Measurements from ENCODE around the gene TSPAN32.
"Not testable (repeated sequence)": the region's sequence is repeated elsewhere in the genome, so short reads cannot be mapped to it uniquely, and the experiment has no call there.

The TSPAN32 gene

DNA sequence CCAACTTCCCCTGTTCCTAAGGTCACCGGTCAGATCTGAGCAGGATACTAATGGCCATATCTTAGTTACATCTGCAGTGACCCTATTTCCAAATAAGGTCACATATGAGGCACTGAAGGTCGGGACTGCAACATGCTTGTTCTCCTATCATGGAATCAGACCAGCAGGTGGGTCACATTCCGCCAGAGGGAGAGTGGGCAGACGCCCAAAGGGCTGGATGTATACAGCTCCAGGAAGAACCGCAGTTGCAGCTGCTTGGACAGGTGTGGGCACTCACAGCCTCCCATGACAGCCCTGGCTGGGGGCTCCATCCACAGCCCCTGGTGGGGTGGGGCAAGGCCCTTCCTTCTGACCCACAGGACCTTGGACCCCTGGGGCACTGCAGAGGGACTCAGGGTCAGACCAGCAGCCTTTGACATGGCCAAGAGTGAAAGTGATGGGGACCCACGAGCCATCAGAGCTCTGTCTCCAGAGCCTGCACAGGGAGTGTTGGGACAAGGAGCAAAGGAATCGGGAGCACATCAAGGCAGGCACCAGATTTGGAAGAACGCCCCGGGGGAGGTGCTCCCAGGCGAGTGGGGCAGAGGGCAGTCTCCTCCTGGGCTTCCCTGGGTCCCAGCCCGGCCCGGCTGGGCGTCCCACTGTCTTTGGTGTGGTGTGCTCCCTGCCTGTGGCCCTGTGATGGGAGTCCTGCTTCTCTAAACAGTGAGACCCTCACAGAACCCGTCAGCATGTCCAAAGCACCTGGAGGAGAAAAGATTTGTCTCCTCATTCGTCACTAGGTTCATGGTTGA lies 62.0 kb downstream of the TSPAN32 start:
- no peak for TF ChIP-seq L3MBTL2 (conservative IDR thresholded peaks at IDR 0.05)
- no peak for TF ChIP-seq NFRKB (IDR thresholded peaks at IDR 0.05)
- TF ChIP-seq PKNOX1 (IDR thresholded peaks at IDR 0.05) = no peak
- no peak for TF ChIP-seq BHLHE40 (IDR thresholded peaks at IDR 0.05; ENCODE audit: borderline replicate concordance)
- no peak for TF ChIP-seq ARNT (IDR thresholded peaks at IDR 0.05)
- no peak for TF ChIP-seq ZNF384 (IDR thresholded peaks at IDR 0.05)
- no peak for TF ChIP-seq ELF4 (IDR thresholded peaks at IDR 0.05)
- no peak for TF ChIP-seq FOXM1 (IDR thresholded peaks at IDR 0.05; ENCODE audit: borderline replicate concordance)
- CTCF ChIA-PET = no interaction called here
- POLR2A ChIA-PET = no interaction called here
- no peak for DNase-seq (ENCODE audit: extremely low spot score)

DNA sequence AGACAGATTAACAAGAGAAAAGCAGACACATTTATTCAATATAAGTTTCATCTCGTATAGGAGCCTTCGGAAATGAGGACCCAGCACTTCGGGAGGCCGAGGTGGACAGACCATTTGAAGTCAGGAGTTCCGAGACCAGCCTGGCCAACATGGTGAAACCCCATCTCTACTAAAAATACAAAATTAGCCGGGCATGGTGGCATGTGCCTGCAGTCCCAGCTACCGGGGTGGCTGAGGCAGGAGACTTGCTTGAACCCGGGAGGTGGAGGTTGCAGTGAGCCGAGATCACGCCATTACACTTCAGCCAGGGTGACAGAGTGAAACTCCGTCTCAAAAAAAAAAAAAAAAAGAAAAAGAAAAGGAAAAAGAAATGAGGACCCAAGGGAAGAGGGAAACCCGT lies 62.6 kb downstream of the TSPAN32 start:
- POLR2A ChIA-PET; DNase-seq (ENCODE audit: extremely low spot score); CTCF ChIA-PET: not testable (repeated sequence)

DNA sequence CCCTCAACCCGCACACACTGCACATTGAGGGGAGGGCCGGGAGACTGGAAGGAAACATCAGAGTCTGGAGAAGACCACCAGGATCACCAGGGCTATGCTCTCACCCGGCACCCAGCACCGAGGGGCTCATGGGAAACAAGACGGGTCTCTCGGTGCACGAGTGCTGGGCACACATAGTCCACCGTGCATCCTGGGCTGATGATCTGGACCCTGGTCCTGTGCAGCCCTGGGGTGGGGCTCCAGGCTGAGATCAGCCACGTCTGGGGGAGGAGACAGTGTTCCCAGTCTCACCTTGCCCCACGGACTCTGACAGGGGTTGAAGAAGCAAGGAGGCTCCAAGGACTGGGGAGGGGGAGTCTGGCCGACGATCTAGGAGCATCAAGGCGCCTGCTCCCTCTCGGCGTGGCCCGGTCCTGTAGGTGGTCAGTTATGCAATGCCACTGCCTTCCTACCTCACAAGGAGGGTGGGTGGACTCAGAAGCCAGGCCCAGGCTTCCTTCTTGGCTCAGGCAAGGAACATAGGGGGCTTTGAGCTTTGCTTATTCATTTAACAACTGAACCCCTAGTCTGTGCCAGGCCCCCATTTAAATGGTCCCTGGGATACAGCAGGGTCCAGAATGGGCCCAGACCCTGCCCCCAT lies 63.9 kb downstream of the TSPAN32 start:
- ChIA-PET POLR2A (no interaction called here), CTCF (no interaction called here)
- DNase-seq (ENCODE audit: extremely low spot score) = no peak
- TF ChIP-seq ELF4 (IDR thresholded peaks at IDR 0.05) (no peak), L3MBTL2 (conservative IDR thresholded peaks at IDR 0.05) (no peak), NFRKB (IDR thresholded peaks at IDR 0.05) (no peak), ZNF384 (IDR thresholded peaks at IDR 0.05) (no peak), BHLHE40 (IDR thresholded peaks at IDR 0.05; ENCODE audit: borderline replicate concordance) (no peak), TARDBP (IDR thresholded peaks at IDR 0.05) (no peak), SUZ12 (IDR thresholded peaks at IDR 0.05) (no peak), FOXM1 (IDR thresholded peaks at IDR 0.05; ENCODE audit: borderline replicate concordance) (no peak), SP1 (IDR thresholded peaks at IDR 0.05) (no peak), ARNT (IDR thresholded peaks at IDR 0.05) (no peak), HDGF (IDR thresholded peaks at IDR 0.05; ENCODE audit: borderline replicate concordance) (no peak), CTBP1 (IDR thresholded peaks at IDR 0.05; ENCODE audit: borderline replicate concordance) (no peak), FOXK2 (IDR thresholded peaks at IDR 0.05) (no peak), FOXA1 (IDR thresholded peaks at IDR 0.05) (no peak), PKNOX1 (IDR thresholded peaks at IDR 0.05) (no peak), LEF1 (IDR thresholded peaks at IDR 0.05; ENCODE audit: borderline replicate concordance) (no peak)

- CTCF ChIA-PET = interaction anchor here (1.7 kb wide), 1 partner anchor 11 kb away, joined by 4 read pairs; the partner anchor contains the start of gene CD81
- DNase-seq (ENCODE audit: extremely low spot score) = no peak
- no peak for TF ChIP-seq BHLHE40 (IDR thresholded peaks at IDR 0.05; ENCODE audit: borderline replicate concordance)
- no peak for TF ChIP-seq ZNF384 (IDR thresholded peaks at IDR 0.05)
- TF ChIP-seq TARDBP (IDR thresholded peaks at IDR 0.05) = no peak
- TF ChIP-seq NFRKB (IDR thresholded peaks at IDR 0.05) = no peak
- TF ChIP-seq ELF4 (IDR thresholded peaks at IDR 0.05) = no peak
- TF ChIP-seq FOXK2 (IDR thresholded peaks at IDR 0.05) = no peak
- TF ChIP-seq LEF1 (IDR thresholded peaks at IDR 0.05; ENCODE audit: borderline replicate concordance) = no peak
- TF ChIP-seq HDGF (IDR thresholded peaks at IDR 0.05; ENCODE audit: borderline replicate concordance) = no peak
- TF ChIP-seq L3MBTL2 (conservative IDR thresholded peaks at IDR 0.05) = no peak
- no peak for TF ChIP-seq ARNT (IDR thresholded peaks at IDR 0.05)
- POLR2A ChIA-PET = interaction anchor here (2.2 kb wide), 1 partner anchor 11 kb away, joined by 13 read pairs; the partner anchor contains the start of gene CD81
These were observed 64.5 kb downstream of the TSPAN32 start for GRCh38 chr11:2366276-2366675.

DNA sequence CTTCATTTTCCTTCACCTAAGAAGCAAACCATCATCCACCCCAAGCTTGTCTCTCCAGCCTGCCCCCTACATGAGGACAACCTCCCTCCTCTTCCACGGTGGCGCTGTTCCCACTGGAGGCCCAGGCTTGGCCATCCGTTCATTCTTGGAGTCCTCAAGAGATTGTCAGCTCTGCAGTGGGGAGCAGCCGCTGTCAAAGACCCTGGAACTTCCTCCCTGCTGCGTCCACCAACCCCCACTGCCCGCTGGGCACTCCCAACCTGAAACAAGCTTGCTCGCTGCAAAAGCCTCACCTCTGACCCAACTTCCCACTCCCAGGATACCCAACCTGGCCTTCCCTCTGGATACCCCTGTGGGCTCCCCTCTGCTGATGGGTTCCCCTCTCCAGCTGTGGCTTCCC lies 64.9 kb downstream of the TSPAN32 start:
- no peak for DNase-seq (ENCODE audit: extremely low spot score)
- POLR2A ChIA-PET = interaction anchor here (1.3 to 2.2 kb wide), 2 partner anchors 10 to 12 kb away, joined by 3 to 13 read pairs; partner anchors contain the start of gene CD81
- CTCF ChIA-PET = interaction anchor here (1.7 kb wide), 1 partner anchor 11 kb away, joined by 4 read pairs; the partner anchor contains the start of gene CD81
- TF ChIP-seq FOXK2 (IDR thresholded peaks at IDR 0.05) = no peak

GRCh38 chr11:2367266-2368160 lies 65.7 kb downstream of the TSPAN32 start:
- POLR2A ChIA-PET = interaction anchor here (1.3 to 2.2 kb wide), 2 partner anchors 9 to 11 kb away, joined by 3 to 13 read pairs; partner anchors contain the start of gene CD81
- DNase-seq (ENCODE audit: extremely low spot score) = no peak
- CTCF ChIA-PET = interaction anchor here (1.7 kb wide), 1 partner anchor 10 kb away, joined by 4 read pairs; the partner anchor contains the start of gene CD81
- no peak for TF ChIP-seq L3MBTL2 (conservative IDR thresholded peaks at IDR 0.05)
- no peak for TF ChIP-seq CTBP1 (IDR thresholded peaks at IDR 0.05; ENCODE audit: borderline replicate concordance)
- no peak for TF ChIP-seq PKNOX1 (IDR thresholded peaks at IDR 0.05)
- TF ChIP-seq FOXK2 (IDR thresholded peaks at IDR 0.05) = no peak
- no peak for TF ChIP-seq BHLHE40 (IDR thresholded peaks at IDR 0.05; ENCODE audit: borderline replicate concordance)
- no peak for TF ChIP-seq SP1 (IDR thresholded peaks at IDR 0.05)
- no peak for TF ChIP-seq NFRKB (IDR thresholded peaks at IDR 0.05)
- TF ChIP-seq SUZ12 (IDR thresholded peaks at IDR 0.05) = no peak
- TF ChIP-seq ELF4 (IDR thresholded peaks at IDR 0.05) = no peak
- TF ChIP-seq TARDBP (IDR thresholded peaks at IDR 0.05) = no peak
- no peak for TF ChIP-seq ZNF384 (IDR thresholded peaks at IDR 0.05)
- TF ChIP-seq FOXM1 (IDR thresholded peaks at IDR 0.05; ENCODE audit: borderline replicate concordance) = no peak
- TF ChIP-seq HDGF (IDR thresholded peaks at IDR 0.05; ENCODE audit: borderline replicate concordance) = no peak
- no peak for TF ChIP-seq ARNT (IDR thresholded peaks at IDR 0.05)
- no peak for TF ChIP-seq LEF1 (IDR thresholded peaks at IDR 0.05; ENCODE audit: borderline replicate concordance)
- TF ChIP-seq FOXA1 (IDR thresholded peaks at IDR 0.05) = no peak
